GM18526 (cell line): Measurements from ENCODE around the gene GIPC3.

Experiments
- POLR2A ChIP-seq: IDR thresholded peaks from 3 replicates; pipeline ENCODE4 v1.6.1; 2011; ENCODE audit not compliant: insufficient read length; ENCODE audit errors: extremely low read depth

The GIPC3 gene

DNA sequence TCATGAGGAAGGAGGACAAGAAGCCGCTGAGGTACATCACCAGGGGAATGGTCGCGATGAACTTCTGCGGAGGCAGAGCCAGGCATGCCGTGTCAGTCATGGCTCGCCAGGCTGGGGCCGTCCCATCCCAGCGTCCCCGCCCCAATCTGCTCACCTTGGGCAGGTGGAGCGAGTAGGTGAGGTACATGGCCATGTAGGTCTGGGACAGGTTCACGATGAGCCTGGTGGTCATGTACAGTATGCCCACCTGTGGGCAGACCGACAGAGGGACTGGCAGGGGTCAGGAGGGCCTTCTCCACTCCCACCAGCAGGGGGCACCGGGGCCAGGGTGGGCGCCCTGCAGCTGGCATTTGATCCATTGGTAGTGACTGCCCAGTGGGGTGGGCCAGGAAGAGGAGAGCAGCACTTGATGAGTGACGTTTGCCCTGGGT lies 38.0 kb upstream of the GIPC3 start:
- TF ChIP-seq POLR2A: no peak

DNA sequence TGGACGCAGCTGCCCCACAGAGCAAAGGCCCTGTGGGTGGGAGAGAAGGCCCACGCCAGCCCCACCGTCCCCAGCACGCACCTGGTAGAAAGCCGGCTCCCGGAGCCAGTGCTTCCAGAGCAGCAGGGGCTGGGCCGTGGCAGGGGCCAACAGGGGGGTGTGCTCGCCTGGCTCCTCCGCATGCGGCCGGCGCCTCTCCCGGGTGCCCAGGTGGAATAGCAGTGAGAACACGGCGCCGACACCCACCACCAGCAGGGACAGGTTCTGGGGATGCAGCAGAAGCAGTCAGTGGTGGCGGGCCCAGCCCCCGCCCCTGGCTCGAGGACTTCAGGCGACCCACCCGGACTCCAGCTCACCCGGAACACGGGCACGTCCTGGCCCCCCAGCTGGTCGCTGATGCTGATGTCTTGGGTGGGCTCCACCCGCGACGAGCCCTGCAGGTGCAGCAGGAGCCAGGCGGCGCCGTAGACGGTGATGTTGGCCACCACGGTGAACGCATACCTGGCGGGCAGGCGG lies 37.5 kb upstream of the GIPC3 start:
- TF ChIP-seq POLR2A: no peak

DNA sequence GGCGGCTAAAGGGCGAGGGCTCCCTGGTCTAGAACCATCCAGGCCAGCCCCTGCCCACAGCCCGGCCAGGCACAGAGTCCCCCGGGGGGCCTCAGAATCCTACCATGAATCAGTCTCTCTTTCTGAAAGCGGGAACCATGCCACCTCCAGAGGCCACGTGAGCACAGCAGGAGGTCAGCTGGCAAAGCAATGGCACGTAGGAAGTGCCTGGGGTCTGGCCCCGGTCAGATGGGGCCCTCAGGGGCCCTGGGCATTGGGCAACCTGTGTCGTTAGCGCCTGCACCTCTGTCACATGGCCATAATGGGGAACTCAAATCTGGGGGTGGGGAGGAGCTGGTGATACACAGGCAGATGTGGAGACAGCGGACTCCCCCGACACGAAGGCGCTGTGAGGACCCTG lies 36.7 kb upstream of the GIPC3 start:
- TF ChIP-seq POLR2A: no peak

DNA sequence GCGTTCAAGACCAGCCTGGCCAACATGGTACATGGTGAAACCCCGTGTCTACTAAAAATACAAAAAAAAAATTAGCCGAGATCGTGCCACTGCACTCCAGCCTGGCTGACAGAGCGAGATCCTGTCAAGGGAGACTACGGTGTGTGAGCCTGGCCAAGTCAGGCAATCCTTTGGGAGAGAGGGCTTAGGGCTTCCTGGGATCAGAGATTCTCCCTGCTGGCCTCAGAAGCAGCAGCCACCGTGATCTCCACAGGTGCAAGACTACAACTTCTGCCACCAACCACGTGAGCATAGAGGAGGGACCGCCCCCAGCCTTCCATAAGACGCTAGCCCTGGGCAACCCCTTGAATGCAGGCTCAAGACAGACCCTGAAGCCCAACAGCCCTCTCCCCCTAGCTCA lies 35.5 kb upstream of the GIPC3 start:
- TF ChIP-seq POLR2A: no peak

DNA sequence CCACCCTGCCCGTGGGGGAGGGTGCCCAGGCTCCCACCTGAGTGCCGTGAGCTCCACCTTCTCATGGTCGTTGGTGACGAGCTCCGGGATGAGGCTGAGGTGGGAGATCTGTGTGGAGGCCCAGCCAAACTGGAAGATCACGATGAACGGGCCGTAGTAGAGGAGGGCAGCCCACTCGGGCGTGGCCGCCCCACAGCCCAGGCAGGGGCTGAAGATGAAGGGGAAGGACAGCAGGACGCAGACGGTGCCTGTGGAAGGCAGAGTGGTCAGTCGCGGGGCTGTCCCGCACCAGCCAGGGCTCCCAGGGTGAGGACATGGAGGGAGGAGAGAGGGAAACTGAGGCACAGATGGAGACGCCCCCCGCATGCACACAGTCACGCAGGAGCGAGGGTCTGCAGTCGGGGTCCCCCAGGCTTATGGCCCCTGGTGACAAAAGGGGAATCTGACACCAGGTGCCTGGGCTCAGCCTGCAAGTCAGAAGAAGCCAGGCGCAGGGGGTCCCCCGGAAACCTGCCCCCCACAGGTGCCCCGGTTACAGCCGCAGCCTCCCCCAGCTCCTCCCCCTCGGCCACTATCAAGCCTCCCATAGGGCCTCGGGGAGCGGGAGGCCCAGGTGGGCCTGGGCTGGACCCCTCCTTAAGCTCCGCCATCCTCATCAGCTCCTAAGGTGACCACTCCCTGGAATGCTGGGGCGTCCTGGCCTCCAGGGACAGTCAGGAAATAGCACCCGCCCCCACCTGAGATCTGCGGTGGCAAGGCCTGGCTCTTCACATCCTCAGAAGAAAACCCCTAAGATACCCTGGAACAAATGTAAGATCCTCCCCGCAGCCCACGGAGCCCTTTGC lies 34.1 kb upstream of the GIPC3 start:
- no peak for TF ChIP-seq POLR2A

DNA sequence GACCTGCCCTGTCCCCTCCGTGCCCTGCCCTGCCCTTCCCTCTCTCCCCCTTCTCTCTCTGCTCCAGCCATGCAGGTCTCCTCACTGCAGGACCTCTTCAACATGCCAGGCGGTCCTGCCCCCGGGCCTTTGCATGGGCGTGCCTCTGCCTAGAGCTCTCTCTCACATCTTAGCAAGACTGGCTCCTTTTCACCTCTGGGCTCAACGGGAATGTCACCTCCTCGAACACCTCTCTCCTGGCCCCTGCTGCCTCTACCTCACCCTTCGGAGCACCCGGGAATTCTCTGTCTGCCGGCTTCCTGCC lies 33.5 kb upstream of the GIPC3 start:
- TF ChIP-seq POLR2A: no peak

DNA sequence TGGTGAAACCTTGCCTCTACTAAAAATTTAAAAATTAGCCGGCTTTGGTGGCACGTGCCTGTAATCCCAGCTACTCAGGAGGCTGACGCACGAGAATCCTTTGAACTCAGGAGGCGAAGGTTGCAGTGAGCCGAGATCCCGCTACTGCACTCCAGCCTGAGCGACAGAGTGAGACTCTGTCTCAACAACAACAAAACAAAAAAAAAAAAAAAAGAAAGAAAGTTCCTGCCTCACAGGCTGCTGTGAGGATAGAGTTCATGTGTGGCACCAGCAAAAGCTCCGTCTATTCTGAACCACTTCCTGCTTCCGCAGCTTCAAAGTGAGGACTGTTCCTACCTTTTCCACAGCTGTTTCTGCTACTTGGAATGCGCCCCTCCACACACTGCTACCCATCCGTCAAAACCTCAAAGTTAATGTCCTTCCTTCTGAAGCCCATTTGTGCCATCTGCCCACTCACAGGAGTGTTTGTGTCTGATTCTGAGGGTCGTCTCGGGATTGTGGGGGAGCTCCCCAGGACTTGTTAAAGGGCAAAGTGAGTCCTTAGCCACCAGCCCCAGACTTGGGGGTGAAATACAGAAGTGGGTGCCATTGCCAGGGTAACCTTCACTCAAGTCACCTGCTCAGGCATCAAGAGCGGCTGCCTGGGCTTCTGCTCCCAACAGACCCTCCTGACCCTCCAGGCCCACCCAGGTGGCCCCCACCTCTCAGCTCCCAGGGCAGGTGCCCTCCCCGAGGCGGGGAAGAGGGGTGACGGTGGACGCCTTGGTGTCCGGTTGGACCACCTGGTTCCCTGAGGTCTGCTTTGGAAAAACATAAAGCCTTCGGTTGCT lies 30.8 kb upstream of the GIPC3 start:
- TF ChIP-seq POLR2A: no peak

DNA sequence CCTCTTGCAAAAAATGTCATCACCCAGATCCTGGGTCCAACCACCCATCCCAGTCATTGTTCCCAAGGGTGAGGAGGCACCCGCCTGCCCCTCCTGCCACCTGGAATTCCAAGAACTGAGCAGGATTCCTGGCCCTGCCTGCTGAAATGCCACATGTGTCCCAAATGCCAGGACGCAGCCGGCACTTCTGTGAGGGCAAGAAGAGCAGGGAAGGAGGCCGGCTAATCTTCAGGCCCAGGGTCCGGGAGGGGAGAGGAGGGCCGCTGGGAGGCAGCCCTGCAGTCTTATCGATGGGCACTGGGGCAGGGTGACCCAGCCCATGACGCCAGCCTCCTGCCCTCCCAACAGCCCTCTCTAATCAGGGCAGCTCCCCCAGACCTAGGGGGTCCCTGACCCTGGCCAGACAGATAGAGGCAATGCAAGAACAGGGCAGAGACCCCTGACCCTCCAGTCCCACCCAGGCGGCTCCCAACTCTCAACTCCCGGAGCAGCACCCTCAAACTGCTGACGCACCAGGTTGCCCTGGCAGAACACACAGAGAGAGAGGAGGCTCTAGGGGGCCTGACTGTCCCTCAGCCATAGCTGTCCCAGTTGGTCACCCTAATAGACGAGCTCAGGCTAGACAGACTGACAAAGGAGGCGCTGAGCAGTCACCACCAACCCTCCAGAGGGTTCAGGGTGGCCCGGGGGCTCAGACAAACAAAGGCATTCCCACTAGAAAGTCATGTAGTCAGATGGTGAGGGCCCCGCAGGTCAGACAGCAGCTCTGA lies 29.4 kb upstream of the GIPC3 start:
- no peak for TF ChIP-seq POLR2A

DNA sequence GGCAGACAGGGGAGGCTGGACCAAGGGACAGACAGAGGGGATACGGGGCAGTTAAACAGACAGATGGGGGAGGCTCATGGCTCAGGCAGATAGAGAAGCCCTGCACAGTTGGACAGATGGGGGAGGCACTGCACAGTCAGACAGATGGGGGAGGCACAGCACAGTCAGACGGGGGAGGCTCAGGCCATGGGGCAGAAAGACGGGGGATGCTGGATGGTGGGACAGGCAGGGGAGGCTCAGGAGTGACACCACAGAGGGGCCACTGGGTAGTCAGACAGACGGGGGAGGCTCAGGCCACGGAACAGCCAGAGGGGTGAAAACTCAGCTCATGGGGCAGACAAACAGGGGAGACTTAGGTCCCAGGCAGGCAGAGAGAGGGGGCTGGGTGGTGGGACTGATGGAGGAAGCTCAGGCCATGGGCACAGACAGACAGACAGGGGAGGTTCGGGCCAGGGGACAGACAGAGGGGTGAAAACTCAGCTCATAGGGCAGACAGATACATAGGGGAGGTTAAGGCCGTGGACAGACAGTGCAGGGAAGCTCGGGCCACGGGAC lies 28.8 kb upstream of the GIPC3 start:
- TF ChIP-seq POLR2A: no peak

DNA sequence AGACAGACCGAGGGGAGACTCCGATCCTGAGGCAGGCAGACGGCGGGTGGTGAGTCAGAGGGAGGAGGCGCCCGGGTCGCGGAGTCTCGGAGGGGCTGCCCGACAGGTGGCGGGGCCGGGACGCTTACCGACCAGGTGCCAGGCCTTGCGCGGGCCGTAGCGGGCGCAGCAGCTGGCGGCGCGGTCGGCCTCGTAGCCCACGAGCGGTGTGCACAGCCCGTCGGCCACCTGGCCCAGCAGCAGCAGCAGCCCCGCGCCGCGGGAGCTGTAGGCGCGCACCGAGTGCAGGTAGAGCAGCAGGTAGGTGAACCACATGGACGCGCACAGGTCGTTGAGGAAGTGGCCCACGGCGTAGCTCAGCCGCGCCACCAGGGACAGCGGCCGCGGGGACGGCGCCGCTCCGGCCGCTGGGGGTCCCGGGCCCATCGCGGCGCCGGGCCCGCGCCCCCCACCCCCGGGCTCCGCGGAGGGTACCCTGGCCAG lies 28.3 kb upstream of the GIPC3 start:
- no peak for TF ChIP-seq POLR2A

DNA sequence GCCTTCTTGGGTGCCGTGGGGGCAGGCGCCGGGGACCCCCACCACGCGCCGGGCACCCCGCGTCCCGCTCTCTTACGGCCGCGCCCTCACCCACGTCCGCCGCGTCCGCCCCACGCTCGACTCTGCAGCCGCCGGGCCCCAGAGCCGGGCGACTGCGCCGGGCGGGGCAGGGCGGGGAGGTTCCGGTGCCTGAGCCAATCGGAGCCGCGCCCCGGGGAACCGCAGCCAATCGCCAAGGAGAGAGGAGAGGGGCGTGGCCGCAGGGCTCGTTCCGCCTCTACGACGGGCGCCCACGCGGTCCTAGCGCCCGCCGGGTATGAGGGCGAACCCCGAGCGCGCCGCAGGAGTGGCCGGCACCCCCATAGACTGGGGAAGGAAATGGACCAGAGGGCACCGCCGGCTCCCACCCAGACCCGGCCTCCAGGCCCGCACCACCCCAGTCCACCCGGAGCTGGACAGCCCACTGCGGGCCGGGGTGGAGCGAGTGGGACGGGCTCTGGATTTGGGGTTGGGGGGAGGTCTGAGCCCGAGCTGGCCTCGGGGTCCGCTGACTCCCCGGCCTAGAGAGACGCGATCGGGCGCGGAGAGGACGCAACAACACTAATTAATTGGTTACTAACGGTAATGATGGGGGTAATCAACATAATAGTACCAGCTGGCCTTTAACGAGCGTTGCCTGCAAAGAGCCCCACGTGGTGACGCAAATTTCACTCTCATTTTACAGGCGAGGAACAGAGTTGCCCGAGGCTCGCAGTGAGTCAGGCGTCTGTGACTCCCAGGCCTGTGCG lies 27.6 kb upstream of the GIPC3 start, which contains the start of gene MFSD12:
Gene MFSD12, minus strand, starts transcription at position 126 of the 788 bp plus-strand sequence. CDS start 183 bp downstream, outside the sequence.
- peak; percentile 81 for TF ChIP-seq POLR2A

DNA sequence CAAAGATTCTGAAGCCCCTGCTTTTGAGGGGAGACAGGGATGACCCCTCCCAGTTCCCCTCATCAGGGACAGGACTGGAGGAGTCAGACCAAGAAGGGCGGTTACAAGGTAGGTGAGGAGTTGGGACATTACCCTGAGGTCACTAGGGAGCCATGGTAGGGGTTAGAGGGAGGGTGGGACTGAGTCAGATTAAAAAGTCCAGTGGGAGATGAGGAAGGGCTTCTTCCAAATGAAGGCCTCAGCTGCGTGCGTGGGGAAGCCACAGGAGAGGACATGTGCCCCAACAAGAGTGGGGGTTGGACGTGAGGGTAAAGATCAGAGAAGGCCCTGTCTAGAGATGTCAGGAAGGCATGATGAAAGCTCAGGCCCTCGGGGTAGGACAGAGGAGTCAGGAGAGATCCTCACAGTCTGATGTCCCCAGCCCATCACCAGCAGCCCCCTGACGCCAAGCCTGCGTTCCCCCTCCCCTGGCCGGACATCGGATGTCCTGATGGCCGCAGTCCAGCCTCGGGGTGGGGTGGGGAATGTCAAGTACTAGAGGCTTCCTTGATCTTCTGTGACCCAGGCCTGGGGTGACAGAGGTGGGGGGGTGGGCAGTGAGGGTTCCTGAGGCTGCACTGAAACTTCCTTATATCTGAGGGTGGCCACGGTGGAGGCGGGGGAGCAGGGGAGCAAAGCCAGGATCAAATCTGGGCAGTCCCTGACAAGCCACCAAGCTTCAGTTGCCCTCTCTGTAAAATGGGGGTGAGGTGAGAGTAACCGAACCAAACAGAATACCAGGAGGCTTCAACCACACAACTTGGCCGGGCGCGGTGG lies 21.4 kb upstream of the GIPC3 start:
- no peak for TF ChIP-seq POLR2A

DNA sequence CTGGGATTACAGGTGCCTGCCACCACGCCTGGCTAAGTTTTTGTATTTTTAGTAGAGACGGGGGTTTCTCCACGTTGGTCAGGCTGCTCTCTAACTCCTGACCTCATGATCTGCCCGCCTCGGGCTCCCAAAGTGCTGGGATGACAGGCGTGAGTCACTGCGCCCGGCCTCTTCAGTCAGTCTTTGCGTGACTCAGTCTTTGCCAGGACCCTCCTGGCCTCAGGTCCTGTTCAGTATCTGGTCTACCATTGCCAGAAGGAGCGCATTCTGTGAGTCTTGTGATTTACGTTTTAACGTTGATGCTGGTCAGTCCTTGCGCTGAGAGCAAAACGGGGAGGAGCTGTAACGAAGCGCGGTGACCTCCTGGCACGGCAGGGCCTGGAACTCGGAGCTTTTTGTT lies 20.1 kb upstream of the GIPC3 start:
- no peak for TF ChIP-seq POLR2A

DNA sequence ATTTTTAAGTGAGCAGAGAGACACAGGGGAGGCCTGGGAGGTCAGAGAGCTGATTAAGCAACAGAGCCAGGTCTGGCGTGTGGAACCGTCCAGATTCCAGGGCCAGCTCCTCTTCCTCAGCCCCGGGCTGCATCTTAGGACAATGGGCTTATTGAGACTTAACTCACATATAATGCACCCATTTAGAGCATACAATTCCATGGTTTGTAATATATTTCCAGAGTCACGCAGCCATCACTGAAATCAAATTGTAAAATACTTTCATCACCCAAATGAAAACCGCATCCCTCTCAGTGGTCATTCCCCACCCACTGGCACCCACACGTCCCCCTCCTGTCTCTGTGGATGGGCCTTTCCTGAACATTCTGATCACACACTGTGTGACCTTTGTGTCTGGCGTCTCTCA lies 14.7 kb upstream of the GIPC3 start:
- no peak for TF ChIP-seq POLR2A
